Stimulated activated CD4-positive, alpha-beta T cell treated with anti-CD3 and anti-CD28 coated beads, TNF-alpha, amount 100 ng/mL, for 24 hours (primary cell): ENCODE data around the gene WHAMM.
"Not testable (repeated sequence)": the region's sequence is repeated elsewhere in the genome, so short reads cannot be mapped to it uniquely, and the experiment has no call there.

Experiments
- DNase-seq, 3 experiments: peaks; one replicate each; pipeline ENCODE4 v3.0.0-alpha.2; 2020; ENCODE audit warnings: low read depth in 3 of 3

Gene WHAMM

GRCh38 chr15:82865981-82866380 lies 56.6 kb downstream of the WHAMM start:
- not testable (repeated sequence) for DNase-seq

DNA sequence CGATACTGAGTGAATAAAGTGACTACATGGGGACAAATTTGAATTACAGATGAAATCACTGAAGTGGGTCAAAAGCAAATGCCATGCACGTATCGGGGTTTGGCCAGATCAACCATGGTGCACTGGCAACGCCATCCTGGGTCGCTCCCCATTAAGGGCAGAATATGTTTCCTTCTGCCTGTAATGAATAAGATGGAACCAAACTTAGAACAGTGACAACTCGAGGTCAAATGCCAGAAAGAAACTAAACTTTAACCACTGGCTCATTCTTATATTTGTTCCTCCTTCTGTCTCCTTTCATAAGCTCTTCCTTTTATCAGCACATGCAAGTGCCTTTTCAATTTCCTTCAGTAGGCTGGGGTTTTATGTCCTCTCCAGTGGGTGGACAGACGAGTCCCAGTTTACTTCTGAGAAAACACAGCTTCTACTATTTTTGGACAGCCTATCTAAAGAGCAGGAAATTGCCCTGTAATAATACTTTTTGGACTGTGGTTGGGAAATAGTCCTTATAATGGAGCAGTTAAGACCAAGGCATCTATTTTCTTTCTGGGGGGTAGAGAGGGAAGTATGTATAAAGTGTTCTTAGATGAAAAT lies 61.4 kb downstream of the WHAMM start:
- DNase-seq, result no peak

GRCh38 chr15:82871358-82871757 lies 61.9 kb downstream of the WHAMM start:
- no peak for DNase-seq

GRCh38 chr15:82871832-82872484 lies 62.5 kb downstream of the WHAMM start:
- no peak for DNase-seq

GRCh38 chr15:82873000-82873680 lies 63.7 kb downstream of the WHAMM start:
- DNase-seq, result no peak

- no peak for DNase-seq
Measured at GRCh38 chr15:82874267-82874666, 64.8 kb downstream of the WHAMM start.

GRCh38 chr15:82874961-82875360 lies 65.5 kb downstream of the WHAMM start:
- DNase-seq, result no peak

DNA sequence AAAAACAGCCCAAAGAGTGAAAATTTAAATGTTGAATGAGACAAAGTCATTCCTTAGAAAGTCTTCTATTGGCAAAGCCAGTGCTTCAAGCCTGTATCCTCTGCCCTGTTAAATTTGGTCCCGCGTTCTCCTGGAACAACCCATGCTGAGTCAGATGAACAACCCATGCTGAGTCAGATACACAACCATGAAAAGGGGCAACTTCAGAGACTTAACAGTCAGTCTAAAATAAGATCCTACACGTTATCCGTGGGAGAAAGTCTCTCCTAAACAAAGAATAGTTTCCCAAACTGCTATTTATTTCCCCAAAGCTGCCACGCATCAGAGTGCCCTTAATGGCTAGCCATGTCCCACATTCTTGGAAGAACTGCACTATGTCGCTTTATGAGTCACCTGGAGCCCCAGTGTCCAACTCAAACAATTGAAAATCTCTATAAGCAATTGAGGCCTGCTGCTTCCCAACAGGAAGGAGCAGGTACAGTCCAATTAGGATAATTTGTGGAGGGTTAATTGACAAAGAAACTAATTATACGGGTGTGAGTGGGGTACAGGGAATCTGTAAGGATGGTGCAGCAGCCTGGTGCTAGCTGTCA lies 66.1 kb downstream of the WHAMM start:
- no peak for DNase-seq

DNA sequence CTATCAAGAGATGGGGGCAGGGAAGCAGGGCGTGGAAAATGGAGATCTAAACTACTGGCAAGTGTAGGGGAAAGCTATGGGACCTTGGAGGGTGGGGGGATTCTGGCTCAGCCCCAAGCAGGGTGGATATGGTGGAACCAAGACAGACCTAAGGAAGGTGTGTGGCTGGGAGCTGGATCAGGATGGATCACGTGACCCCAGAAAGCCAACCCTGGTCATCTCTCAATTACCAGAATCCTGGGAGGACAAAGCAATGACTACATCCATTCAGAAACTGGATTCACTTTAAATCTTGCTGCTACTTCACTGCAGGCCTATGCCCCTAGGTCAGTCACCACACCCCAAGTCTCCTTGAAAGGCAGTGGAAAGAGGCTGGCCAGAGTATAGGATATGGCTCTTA lies 68.4 kb downstream of the WHAMM start:
- no peak for DNase-seq

DNA sequence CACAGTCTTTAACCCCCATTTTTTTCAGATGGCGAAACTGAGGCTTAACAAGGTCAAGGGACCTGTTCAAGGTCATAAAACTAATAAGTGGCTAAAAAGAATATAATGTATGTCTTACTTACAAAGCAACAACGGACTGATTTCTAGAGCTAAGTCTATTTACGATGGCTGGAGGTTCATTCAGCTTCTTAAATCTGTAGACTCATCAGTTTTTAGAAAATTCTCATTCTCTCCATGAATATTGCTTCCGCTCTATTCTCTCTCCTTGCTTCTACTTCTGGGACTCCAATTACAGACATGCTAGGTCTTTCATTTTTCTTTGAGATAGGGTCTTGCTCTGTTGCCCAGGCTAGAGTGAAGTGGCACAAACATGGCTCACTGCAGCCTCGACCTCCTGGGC lies 68.9 kb downstream of the WHAMM start:
- DNase-seq, result no peak

GRCh38 chr15:82880704-82881103 lies 71.3 kb downstream of the WHAMM start:
- no peak for DNase-seq

GRCh38 chr15:82881747-82882146 lies 72.3 kb downstream of the WHAMM start:
- no peak for DNase-seq

DNA sequence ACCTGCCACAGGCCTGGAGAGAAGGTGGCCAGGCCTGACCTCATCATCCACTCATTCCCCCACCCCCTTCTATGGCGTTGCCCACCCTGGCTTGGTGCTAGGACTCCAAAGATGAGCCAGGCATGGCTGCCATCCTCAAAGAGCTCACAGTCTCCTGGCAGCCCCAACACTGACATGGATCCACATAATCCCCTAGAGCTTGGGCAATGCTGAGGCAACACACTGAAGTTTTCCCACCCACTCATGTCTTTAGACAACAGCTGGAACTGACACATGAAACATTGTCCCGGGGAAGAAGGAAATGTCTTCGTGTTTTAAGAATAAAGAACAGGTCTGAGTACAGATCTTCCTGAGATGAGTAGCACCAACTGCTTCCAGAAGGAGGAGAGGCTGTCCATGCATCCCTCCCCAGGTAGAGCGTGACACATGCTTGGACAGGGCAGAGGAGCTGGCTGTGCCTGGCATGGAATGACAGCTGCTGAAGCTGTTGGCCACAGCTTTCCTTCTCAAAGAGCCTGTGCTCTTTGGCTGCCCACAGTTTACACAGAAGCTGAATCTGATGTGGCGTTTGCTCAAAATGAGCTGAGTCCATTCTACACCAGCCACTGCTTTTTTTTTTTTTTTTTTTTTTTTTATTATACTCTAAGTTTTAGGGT lies 73.0 kb downstream of the WHAMM start:
- DNase-seq, result no peak
